GM18498 (cell line): ENCODE measurements around the gene KLHDC8B.
A peak's percentile ranks its signal among the peaks of the same experiment; 100 is the strongest.

Experiments
- ATAC-seq: cut with Tn5 transposase; IDR thresholded peaks from one replicate; pipeline ENCODE4 v1.9.1; 2021; ENCODE audit warnings: mild to moderate bottlenecking, moderate library complexity; ENCODE audit not compliant: unreplicated experiment

Gene KLHDC8B

DNA sequence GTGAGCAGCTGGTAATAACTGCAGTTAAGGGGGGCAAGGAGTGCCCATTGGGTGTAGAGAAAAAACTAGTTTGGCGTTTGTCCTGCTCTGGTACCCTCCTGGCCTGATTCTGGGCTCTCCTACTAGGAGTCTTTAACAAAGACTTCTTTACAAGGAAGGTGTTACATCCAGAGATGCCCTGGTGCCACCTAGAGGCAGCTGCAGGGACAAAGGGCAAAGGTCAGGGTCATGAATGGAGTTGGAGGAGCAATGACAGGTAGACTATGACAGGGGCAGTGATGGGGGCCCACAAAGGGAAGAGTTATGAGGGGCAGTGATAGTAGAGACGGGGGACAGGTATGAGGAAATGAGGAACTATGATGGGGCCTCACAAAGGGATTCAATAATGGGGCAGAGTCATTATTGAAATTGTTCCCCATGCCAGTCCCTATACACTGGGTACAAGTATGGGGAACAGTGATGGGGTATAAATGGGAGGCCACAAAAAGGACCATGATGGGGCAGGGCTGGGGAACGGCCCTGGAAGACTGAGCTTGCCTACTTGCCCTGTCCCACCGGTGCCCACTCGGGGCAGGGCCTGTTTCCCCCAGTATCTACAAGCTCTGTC is 13.2 kb upstream of the KLHDC8B start:
- no peak for ATAC-seq

DNA sequence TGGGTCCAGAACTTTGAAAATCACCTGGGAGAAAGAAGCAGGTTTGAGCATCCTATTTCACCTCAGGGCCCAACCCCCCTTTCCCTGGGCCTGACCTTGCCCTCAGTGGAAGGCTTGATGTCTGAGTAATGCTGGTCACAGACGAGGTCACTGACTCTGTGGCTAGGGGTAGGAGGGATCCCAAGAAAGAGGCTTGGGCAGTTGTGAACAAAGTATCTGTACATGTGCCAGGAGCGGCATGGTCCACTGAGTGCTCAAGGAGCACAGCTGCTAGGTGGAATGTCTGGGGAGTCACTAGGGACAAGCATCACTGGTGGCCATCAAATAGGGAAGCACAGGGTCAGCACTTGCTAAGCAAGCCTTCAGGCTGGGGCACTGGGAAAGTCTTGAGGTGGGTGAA is 12.6 kb upstream of the KLHDC8B start:
- no peak for ATAC-seq

DNA sequence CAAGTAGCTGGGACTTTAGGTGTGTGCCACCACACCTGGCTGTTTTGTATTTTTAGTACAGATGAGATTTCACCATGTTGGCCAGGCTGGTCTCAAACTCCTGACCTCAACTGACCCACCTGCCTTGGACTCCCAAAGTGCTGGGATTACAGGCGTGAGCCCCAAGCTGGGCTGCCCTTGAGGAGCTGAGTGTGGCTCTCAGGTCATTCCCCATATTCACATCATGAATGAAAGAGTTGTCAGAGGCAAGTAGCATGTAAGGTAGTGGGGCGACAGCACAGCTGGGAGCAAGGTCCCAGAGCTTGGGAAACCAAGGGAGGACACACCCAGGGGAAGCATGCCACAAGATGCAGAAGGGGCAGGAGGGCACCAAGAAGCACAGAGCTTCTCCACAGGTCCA is 10.2 kb upstream of the KLHDC8B start:
- ATAC-seq: no peak

DNA sequence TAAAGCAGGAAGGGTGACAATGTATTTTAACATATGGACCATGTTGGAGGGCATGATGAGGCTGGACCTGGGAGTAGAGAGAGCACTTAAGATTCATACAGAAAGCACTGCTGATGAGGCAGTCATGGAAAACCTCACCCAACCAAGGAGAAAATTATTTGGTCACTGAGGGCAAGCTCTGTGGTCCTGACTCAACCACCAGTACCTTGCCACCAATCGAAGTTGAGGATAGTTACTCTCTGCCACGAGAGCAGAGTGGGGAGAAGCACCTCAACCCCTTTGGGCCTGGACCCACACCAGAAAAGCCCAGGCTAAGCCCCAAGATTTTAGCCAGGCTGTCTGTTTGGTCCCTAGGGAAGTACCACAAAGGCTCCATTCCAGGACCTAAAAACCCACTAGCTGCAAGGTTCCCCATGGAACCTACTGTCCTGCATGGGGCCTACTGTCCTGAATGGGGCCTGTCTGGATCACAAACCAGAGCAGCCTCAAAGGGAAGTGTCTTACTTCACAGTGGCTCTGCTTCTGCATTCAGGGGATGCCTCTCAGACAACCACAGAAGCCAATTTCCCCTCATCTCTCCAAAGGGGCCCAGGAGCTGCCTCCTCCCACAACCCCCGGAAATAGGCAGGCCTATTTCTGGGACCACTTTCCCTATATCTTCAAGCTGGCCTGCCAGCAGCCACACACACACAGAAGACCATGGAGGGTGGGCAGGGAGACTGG is 9.4 kb upstream of the KLHDC8B start:
- no peak for ATAC-seq

DNA sequence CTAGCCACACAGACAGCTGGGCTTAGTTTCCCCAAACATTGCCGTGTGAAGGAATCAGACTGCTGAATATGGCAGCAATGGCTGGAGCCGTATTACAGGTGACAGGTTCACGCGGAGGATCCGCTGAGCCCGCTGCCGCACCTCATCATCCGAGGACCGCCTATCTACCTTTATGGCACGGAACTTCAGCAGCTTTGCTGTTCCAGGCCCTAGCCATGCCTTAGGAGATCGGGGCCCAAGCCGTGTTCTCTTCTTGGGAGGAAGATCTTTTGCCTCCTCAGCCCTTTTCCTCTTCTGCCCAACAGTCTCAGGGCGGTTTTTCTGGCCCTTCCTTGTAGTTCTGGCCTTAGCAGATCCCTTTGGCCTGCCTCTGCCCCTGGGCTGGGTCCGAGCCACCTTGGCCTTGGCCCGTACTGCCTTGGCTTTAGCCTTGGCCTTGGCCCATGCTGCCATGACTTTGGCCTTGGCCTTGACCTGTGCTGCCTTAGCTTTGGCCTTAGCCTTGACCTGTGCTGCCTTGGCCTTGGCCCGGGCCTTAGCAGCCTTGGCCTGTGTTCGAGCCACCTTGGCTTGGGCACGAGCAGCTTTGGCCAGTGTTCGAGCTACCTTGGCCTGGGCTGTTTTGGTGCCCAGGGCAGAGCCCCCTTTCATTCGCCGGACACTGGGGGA is 8.5 kb upstream of the KLHDC8B start:
- ATAC-seq: no peak

DNA sequence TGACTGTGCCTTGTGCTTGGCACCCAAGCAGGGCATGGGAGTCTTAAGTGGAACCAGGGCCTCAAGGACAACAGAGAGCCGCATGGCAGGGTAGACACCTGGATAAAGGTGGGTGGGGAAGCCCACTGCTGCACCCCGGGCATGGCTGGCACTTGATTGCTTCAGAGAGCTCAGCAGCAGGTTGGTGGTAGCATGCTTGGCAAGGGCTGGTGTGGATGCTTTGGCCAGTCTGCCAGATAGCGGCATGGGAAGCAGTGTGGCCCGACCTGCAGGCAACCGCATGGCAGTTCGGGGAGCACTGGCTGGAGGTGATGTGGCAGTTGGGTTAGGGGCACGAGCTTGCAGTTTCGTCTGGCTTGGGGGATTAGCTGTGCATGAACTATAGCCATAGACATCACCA is 7.8 kb upstream of the KLHDC8B start:
- ATAC-seq: no peak

DNA sequence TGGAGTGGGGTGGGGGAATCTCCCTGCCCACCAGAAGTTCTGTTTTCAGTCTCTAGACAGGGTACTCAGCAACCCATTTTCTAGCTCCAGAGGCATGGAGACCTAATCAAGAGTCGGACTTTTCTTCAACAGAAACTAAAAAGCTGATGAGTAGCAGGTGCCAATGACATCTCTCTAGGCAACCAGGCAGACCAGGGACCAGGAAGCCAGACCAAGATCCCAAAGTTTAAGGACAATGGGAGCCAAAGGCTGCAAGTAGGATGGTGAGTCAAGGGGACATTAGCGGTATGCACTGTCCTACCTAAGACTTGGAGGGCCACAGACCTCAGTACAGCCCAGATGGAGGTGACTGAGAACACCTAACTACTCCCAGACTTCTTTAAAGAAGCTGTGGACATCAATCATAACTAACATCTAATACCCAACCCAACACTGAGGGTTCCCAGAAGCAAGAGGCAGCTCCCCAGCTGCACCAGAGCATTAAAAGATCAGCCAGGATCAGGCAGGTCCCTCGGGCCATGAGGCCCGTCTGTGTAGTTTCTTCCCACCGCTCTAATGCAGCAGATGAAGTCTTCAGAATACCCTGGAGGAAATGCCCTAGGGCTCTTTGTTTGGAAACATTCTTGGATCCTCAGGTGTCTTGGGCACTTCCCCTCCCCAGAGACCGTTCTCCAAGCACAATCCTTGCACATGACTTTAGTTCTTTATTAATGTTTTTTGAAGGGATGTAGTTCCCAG is 6.2 kb upstream of the KLHDC8B start:
- no peak for ATAC-seq

DNA sequence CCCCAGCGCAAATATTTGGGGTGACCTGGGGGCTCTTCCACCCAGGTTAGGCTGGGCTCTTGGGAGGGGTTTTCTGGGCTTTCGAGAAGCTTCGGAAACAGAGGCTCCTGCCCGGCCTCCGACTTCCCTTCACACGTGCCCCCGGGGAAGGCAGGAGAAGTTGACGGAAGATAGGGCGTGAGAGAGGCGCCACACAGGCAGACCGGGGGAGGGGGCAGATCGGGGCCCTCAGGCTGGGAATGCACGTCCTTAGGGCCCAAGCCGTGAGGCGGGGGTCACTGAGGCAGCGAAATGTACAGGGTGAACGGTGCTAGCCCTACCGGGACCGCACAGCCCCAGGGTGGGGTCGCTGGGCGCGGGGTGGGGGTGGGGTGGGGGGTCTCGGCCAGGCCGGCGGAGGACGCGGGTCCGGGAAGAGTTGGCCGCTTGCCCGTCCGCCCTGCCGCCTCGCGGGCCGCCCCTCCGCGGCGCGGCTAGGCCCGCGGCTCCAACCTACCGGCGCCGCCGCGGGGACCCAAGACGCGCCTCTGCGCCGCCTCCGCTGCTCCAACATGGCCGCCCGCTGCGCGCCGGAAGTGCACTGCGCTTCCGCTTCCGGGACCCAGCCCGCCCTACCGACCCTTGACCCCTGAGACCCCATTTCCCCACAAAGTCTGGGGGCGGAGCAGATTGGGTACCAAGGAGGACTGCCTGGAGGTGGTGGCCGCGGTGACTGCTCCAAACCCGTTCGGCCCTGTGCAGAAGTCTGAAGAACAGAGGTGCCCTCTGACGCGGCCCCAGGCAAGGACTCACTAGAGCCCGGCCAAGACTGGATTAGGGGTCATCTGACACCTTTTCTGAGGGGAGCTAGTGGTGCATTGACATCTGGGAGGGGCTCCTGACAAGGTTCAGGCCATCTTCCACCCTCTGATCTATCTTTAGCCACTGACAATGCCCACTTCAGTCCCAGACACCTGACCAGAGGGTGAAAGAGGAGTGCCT is 5.3 kb upstream of the KLHDC8B start, which contains the start of gene CCDC71:
CCDC71 (minus strand) TSS at position 561 of the 981 bp plus-strand sequence. CDS start 2,123 bp downstream, outside the sequence.
- peak; percentile 78 for ATAC-seq

DNA sequence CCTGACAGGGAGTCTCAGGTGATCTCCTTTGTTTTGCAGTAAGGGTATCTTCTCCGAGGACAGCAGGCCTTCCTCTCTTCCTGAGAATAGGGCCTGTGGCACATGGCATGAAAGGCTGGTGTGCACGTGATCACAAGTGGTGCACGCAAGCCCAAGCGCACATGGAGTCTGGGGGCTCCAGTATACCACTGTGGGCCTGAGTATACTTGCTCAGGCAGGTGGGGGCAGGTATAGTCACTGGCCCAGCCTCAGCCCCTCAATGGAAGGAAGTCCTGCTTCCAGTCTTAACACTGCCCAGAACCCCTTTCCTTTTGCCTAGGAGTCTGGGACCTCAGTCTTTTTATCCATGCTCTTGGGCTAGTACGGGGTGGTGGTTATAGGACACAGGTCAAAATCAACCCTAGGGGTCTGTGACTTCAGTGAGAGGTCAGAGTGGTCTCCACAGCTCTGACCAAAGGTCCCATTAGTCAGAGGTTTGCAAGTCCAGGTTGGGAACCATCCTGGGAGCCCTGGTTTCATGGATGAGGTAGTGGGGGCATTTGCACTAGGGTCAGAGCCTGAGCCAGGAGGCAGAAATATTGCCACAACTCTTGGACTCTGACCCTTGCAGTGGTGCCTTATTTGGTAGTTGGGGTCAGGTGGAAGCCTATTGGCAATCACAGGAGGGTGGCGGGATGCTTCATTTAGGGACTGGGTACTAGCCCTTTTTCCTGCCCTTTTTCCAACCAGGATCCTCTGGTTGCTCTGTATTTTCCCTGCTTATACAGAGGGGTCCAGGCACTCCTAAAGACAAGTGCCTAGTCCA is 4.4 kb upstream of the KLHDC8B start:
- ATAC-seq: no peak

DNA sequence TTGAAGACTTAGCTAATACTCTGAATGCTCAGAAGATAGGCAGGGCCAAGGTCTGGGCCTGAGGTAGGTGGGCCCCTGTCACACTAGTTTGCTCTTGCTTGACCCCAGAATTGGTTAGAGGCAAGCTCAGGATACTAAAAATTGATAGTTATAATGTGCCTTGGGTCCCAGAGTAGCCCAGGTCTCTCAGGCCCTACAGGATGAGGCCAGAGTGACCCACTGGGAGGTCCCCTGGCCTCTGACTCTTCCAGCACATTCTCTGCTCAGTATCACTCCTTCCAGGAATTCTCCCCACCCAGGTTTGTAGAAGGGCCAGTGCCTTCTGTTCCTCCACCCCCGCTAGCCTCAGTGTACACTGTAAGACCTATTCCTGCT is 667 bp upstream of the KLHDC8B start:
- ATAC-seq: no peak

DNA sequence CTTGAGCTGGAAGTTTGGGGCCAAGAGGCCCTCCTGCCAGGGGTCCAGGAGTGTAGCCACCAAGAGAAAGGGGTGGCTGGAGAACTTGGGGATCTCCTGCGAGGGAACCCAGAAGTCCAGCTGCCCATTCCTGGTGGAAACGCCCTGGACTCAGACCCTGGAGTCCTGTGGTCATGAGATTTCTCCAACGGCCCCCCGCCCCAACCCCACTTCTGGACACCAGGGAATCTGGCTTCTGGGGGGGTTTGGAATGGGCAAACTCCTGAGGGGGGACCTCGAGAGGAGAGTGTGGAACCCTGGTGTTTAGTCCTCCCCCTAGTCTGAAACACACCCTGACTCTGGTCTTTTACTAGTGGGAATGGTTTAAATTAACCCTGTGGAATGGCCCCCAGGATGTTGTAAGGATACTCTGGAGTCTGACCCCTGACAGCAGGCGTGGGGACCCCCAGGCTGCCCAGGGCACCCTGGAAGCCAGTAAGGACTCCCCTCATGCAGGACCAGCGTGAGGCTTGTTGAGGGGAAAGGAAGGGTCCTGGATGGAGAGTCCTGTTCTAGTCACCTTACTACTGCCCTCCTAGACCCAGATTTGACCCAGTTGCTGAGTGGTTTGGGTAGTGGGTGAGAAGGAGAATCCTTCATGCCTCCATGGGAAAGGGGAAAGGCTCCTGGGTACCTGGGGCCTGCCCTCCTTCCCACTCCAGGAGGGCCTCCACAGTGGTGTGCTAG is 540 bp downstream of the KLHDC8B start:
- no peak for ATAC-seq

DNA sequence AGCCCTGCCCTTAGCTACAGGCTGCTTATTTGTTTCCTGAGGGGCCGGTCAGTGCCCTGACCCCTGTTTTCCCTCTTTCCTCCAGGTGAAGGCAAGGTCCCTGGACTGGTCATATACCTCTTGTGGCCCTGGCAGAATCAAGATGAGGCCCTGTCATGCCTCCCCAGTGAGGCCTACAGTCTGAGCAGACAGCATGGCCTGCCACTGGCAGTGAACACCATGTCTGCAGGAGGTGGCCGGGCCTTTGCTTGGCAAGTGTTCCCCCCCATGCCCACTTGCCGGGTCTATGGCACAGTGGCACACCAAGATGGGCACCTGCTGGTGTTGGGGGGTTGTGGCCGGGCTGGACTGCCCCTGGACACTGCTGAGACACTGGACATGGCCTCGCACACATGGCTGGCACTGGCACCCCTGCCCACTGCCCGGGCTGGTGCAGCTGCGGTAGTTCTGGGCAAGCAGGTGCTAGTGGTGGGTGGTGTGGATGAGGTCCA is 1.2 kb downstream of the KLHDC8B start:
- no peak for ATAC-seq

DNA sequence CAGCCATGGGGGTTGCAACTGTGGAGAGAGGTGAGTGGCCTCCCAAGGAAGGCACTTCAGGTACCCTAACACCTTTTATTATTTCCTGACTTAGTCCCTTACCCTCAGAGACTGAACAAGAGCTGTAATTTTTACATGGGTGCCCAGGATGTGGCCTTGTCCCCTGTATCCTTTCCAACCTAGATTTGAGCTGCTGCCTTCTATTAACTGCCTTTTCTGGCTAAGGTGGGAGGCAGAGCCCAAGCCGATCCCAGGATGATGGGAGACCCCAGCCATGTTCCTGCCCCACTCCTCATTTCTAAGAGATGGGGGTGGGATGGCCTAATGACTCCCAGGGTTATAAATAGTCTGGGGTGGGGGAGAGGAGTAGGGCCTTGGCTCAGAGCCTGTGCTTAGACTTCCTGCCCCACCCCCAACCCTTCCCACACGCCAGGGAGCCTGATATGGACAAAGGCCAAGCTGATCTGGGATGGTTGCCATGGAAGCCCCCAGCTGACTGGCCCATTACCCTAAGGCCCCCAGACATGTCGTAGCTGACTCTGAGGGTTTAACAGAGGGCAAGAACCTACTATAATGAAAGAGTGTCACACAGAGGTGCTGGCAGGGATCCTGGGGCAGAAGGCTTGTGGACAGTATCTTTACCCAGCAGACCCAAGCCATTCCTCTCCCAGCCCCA is 1.9 kb downstream of the KLHDC8B start:
- no peak for ATAC-seq

DNA sequence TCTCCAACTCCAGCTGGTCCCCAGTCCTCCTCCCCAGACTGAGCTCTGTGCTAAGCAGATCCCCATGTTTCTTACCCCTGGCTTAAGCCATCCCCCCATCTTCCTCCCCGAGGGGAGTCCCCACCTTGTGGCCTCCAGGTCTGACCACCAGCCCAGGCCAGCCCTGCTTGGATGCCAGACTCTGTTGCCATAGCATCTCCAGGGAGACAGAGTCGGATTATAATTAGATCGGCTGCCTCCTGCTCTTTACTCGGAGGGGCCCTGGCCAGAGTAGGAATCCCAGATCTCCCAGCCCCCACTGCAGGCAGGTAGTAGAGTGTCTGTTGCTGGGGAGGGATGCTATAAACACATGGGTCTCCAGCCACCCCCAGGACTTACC is 2.4 kb downstream of the KLHDC8B start:
- ATAC-seq: no peak

DNA sequence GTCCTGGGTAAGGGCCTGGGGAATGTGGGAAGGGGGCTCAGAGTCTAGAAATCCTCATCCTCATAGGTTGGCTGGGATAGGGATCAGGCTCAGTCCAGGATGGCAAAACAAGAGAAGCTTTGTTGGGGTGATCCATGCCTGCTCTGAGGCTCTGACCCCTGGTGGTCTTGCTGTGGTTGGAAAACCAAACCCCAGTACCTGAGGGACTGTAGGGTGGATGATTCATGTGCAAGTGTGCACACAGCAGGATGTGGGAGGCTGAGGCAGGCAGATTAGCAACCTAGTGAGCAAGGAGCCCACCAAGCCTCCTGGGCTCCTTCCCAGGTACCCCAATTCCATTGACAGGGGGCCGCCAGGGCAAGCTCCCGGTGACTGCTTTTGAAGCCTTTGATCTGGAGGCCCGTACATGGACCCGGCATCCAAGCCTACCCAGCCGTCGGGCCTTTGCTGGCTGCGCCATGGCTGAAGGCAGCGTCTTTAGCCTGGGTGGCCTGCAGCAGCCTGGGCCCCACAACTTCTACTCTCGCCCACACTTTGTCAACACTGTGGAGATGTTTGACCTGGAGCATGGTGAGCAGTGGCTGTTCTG is 3.1 kb downstream of the KLHDC8B start:
- no peak for ATAC-seq

DNA sequence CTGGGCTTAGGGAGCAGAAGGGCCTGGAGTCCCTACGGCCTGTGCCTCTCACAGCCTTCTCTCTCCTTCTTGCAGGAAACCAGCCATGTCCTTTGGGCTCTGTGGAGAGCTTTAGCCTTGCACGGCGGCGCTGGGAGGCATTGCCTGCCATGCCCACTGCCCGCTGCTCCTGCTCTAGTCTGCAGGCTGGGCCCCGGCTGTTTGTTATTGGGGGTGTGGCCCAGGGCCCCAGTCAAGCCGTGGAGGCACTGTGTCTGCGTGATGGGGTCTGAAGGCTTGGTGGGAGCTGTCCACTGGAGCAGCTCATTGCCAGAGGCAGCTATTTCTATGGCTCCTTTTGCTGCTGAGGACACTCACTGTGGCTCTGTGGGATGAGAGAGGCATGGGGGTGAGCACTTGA is 4.1 kb downstream of the KLHDC8B start:
- no peak for ATAC-seq

DNA sequence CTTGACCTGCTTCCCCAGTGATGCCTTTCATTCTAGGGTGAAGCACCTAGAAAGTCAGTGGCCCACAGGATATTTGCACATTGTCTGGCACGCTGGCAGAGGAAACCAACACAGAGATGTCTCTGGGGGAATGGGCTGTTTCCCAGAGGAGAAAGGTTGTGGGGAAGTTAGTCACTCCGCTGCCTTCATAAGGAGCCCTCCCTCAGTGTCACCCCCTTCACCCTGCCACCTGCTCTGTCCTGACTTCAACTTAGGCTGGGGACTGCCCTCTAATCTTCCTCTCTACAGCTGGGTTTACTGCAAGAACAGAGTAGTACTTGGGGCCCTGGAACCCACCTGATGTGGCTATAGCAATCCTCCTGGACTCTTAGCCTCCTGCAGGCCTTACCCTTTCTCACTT is 5.7 kb downstream of the KLHDC8B start:
- no peak for ATAC-seq

DNA sequence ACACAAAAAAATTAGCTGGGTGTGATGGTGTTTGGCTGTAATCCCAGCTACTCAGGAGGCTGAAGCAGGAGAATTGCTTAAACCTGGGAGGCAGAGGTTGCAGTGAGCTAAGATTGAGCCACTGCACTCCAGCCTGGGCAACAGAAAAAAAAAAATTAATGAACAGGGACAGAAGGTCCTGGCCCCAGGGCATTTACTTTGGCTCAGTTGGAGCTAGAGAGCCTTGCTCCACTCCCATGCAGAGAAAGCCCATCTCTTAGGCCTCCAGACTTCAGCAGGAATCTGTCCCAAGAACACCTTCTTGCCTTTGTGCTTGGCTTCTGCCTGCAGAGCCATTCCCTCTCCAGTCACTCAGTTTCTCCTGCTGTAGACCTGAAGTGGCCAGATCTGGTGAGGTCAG is 8.7 kb downstream of the KLHDC8B start:
- ATAC-seq: no peak
